ENCODE data around the gene MAGEA12.
"Not testable (repeated sequence)": the region's sequence is repeated elsewhere in the genome, so short reads cannot be mapped to it uniquely, and the experiment has no call there.

The MAGEA12 gene, protein sequence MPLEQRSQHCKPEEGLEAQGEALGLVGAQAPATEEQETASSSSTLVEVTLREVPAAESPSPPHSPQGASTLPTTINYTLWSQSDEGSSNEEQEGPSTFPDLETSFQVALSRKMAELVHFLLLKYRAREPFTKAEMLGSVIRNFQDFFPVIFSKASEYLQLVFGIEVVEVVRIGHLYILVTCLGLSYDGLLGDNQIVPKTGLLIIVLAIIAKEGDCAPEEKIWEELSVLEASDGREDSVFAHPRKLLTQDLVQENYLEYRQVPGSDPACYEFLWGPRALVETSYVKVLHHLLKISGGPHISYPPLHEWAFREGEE

GRCh38 chrX:152733261-152733975 lies at the start of gene MAGEA12, which contains the start of gene CSAG1:
TSS of gene MAGEA12 (plus strand) at chrX:152733757. CDS start at chrX:152736162, 2,405 bp downstream.
TSS of gene CSAG1 (minus strand) at chrX:152733721. CDS start at chrX:152732460, 1,261 bp downstream.
- Mint-ChIP-seq H3K27me3 (peaks cover 22% of the 10 kb centered on the region), H3K4me1 (ENCODE audit: low read depth) (no peaks in the 10 kb centered on the region), H3K36me3 (ENCODE audit: low read depth) (no peaks in the 10 kb centered on the region), H3K9me3 (no peaks in the 10 kb centered on the region), H3K27ac (no peak within 1 kb of the TSS), H3K4me3 (no peak within 1 kb of the TSS)
- DNase-seq = peak; percentile 1

DNA sequence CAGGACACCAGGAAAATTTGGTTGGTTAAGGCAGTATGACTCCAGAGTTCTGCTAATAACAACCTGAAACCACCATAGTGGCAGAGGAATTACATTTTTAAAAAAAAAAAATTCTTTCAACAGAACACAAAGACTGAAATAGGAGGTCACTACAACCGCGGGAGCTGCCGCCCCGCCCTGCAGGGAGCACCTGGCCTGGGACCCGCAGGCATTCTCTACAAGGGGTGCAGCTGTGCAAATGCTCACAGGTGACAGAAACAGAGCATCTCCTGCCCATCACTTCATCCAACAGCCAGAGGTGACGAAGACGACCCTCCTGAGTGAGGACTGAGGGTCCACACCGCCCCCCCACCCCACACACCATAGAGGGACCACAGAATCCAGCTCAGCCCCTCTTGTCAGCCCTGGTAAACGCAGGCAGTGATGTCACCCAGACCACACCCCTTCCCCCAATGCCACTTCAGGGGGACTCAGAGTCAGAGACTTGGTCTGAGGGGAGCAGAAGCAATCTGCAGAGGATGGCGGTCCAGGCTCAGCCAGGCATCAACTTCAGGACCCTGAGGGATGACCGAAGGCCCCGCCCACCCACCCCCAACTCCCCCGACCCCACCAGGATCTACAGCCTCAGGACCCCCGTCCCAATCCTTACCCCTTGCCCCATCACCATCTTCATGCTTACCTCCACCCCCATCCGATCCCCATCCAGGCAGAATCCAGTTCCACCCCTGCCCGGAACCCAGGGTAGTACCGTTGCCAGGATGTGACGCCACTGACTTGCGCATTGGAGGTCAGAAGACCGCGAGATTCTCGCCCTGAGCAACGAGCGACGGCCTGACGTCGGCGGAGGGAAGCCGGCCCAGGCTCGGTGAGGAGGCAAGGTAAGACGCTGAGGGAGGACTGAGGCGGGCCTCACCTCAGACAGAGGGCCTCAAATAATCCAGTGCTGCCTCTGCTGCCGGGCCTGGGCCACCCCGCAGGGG lies 35.3 kb upstream of the MAGEA12 start, which contains the start of gene MAGEA3:
Gene MAGEA3 (plus strand): TSS at position 843 of the 980 bp plus-strand sequence. CDS start 2,039 bp downstream, outside the sequence.
- not testable (repeated sequence) for H3K4me1 Mint-ChIP-seq (ENCODE audit: low read depth); H3K27ac Mint-ChIP-seq; DNase-seq; H3K36me3 Mint-ChIP-seq (ENCODE audit: low read depth); H3K4me3 Mint-ChIP-seq; H3K27me3 Mint-ChIP-seq; H3K9me3 Mint-ChIP-seq

- H3K27me3 Mint-ChIP-seq; DNase-seq; H3K4me1 Mint-ChIP-seq (ENCODE audit: low read depth); H3K27ac Mint-ChIP-seq; H3K4me3 Mint-ChIP-seq; H3K36me3 Mint-ChIP-seq (ENCODE audit: low read depth); H3K9me3 Mint-ChIP-seq: not testable (repeated sequence)
These were observed 33.2 kb upstream of the MAGEA12 start for GRCh38 chrX:152700390-152700789.

GRCh38 chrX:152706500-152706899 lies 27.1 kb upstream of the MAGEA12 start:
- not testable (repeated sequence) for H3K27me3 Mint-ChIP-seq; H3K27ac Mint-ChIP-seq; H3K9me3 Mint-ChIP-seq; H3K36me3 Mint-ChIP-seq (ENCODE audit: low read depth); H3K4me1 Mint-ChIP-seq (ENCODE audit: low read depth); DNase-seq; H3K4me3 Mint-ChIP-seq

DNA sequence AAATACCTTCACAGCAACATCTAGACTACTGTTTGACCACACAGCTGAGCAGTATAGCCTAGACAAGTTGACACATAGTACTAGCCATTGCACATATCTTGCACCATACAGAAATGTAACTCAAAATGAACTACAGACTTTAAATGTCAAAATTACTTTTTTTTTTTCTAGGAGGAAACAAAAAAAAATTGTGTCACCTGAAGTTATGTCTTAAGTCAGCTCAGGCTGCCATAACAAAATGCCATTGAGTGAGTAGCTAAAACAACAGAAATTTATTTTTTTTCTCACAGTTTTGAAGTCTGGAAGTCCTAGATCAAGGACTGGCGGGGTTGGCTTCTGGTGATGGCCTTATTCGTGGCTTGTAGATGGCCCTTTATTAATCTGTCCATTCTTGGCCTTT lies 24.4 kb upstream of the MAGEA12 start, which contains the start of gene CSAG2:
Gene CSAG2 (minus strand): TSS at position 101 of the 400 bp plus-strand sequence. CDS start 161 bp downstream, outside the sequence.
- H3K27me3 Mint-ChIP-seq; H3K4me3 Mint-ChIP-seq; DNase-seq; H3K36me3 Mint-ChIP-seq (ENCODE audit: low read depth); H3K9me3 Mint-ChIP-seq; H3K27ac Mint-ChIP-seq; H3K4me1 Mint-ChIP-seq (ENCODE audit: low read depth): not testable (repeated sequence)

DNA sequence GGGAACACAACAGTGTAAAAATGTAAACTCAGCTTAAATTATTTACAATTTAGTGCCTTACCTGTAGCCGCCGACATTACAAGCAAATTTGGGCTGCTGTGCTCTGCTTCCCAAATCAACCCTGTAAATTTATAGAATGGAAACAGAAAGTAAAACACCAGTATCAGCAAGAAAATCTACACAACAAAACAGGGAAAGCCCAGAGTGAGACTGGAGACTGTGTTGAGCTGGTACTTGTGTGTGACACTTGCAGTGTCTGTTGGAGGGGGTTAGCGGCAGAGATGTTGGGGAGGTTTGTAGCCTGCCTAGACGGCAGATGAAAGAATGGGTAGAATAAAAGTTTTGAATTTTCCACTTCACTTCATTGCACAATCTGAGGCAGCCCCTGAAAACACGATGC lies 20.4 kb upstream of the MAGEA12 start:
- not testable (repeated sequence) for H3K4me1 Mint-ChIP-seq (ENCODE audit: low read depth); H3K36me3 Mint-ChIP-seq (ENCODE audit: low read depth); H3K27me3 Mint-ChIP-seq; H3K9me3 Mint-ChIP-seq; H3K4me3 Mint-ChIP-seq; H3K27ac Mint-ChIP-seq; DNase-seq

GRCh38 chrX:152713815-152714787 lies 19.5 kb upstream of the MAGEA12 start, which contains the start of gene MAGEA2B:
TSS of gene MAGEA2B (plus strand) at chrX:152714628. CDS start at chrX:152717107, 2,479 bp downstream.
- H3K27me3 Mint-ChIP-seq; H3K36me3 Mint-ChIP-seq (ENCODE audit: low read depth); H3K9me3 Mint-ChIP-seq; H3K4me1 Mint-ChIP-seq (ENCODE audit: low read depth); H3K4me3 Mint-ChIP-seq; H3K27ac Mint-ChIP-seq; DNase-seq: not testable (repeated sequence)

DNA sequence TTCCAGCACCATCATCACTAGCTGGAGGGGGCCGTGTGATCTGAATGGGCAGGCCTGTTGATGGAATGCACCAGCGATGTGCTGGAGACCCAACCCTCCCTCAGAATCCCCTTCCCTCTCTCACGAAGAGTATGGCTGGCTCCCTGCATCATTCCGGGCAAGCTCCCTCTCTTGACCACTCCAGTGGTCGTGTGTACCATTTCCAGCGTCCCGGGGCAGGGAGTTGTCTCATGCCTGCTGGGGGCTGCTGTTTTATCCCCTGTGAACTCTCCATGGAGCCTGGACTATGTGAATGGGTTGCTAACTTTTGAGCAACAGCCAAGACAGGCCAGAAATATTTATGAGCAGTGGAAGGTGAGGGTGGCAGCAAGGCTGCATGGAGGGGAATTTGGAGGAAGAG lies 8.1 kb upstream of the MAGEA12 start:
- no peaks in the 10 kb centered on the region for H3K4me1 Mint-ChIP-seq (ENCODE audit: low read depth)
- H3K36me3 Mint-ChIP-seq (ENCODE audit: low read depth) = no peaks in the 10 kb centered on the region
- no peaks in the 10 kb centered on the region for H3K9me3 Mint-ChIP-seq
- no peak overlapping the region for H3K27ac Mint-ChIP-seq
- H3K27me3 Mint-ChIP-seq = peaks cover 37% of the 10 kb centered on the region
- H3K4me3 Mint-ChIP-seq = no peak overlapping the region
- no peak for DNase-seq

GRCh38 chrX:152734143-152734858 lies 744 bp downstream of the MAGEA12 start:
- not testable (repeated sequence) for H3K4me1 Mint-ChIP-seq (ENCODE audit: low read depth); H3K4me3 Mint-ChIP-seq; H3K27ac Mint-ChIP-seq; H3K36me3 Mint-ChIP-seq (ENCODE audit: low read depth); H3K9me3 Mint-ChIP-seq
- peak; percentile 5 for DNase-seq
- H3K27me3 Mint-ChIP-seq = peaks cover 21% of the 10 kb centered on the region

DNA sequence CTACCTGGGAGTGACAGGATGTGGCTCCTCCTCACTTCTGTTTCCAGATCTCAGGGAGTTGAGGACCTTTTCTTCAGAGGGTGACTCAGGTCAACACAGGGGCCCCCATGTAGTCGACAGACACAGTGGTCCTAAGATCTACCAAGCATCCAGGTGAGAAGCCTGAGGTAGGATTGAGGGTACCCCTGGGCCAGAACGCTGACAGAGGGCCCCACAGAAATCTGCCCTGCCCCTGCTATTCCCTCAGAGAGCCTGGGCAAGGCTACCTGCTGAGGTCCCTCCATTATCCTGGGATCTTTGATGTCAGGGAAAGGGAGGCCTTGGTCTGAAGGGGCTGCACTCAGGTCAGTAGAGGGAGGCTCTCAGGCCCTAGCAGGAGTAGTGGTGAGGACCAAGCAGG lies 1.5 kb downstream of the MAGEA12 start:
- H3K36me3 Mint-ChIP-seq (ENCODE audit: low read depth) = no peaks in the 10 kb centered on the region
- H3K27ac Mint-ChIP-seq = no peak overlapping the region
- H3K9me3 Mint-ChIP-seq = no peaks in the 10 kb centered on the region
- no peak for DNase-seq
- H3K4me1 Mint-ChIP-seq (ENCODE audit: low read depth) = no peaks in the 10 kb centered on the region
- peaks cover 15% of the 10 kb centered on the region for H3K27me3 Mint-ChIP-seq
- no peak overlapping the region for H3K4me3 Mint-ChIP-seq

DNA sequence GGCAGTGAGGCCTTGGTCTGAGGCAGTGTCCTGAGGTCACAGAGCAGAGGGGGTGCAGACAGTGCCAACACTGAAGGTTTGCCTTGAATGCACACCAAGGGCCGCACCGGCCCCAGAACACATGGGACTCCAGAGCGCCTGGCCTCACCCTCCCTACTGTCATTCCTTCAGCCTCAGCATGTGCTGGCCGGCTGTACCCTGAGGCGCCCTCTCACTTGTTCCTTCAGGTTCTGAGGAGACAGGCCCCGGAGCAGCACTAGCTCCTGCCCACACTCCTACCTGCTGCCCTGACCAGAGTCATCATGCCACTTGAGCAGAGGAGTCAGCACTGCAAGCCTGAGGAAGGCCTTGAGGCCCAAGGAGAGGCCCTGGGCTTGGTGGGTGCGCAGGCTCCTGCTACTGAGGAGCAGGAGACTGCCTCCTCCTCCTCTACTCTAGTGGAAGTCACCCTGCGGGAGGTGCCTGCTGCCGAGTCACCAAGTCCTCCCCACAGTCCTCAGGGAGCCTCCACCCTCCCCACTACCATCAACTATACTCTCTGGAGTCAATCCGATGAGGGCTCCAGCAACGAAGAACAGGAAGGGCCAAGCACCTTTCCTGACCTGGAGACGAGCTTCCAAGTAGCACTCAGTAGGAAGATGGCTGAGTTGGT lies 2.4 kb downstream of the MAGEA12 start:
- H3K27me3 Mint-ChIP-seq = peaks cover 16% of the 10 kb centered on the region
- no peak overlapping the region for H3K4me3 Mint-ChIP-seq
- H3K27ac Mint-ChIP-seq = no peak overlapping the region

GRCh38 chrX:152736528-152736927 lies 3.0 kb downstream of the MAGEA12 start:
- H3K9me3 Mint-ChIP-seq; H3K36me3 Mint-ChIP-seq (ENCODE audit: low read depth); H3K4me3 Mint-ChIP-seq; H3K27ac Mint-ChIP-seq; H3K4me1 Mint-ChIP-seq (ENCODE audit: low read depth): not testable (repeated sequence)
- DNase-seq = peak; percentile 2
- H3K27me3 Mint-ChIP-seq = peaks cover 16% of the 10 kb centered on the region

More for the DNA sequence above, 2.4 kb downstream of the MAGEA12 start:
- Mint-ChIP-seq H3K4me1 (ENCODE audit: low read depth) (no peaks in the 10 kb centered on the region), H3K9me3 (no peaks in the 10 kb centered on the region), H3K36me3 (ENCODE audit: low read depth) (no peaks in the 10 kb centered on the region)
- peak; percentile 8 for DNase-seq
